Spinal cord (tissue), 10 donors: ENCODE data around the gene ST8SIA6. TPM values are rescaled to one million over a fixed set of nuclear protein-coding genes. Genes with fewer than 3 reads are reported as not detected.

Source experiments
- DNase-seq, 6 donors: peaks; one replicate each; pipeline versions ENCODE4 v3.0.0 to v3.0.0-alpha.2; 2013 to 2015; ENCODE audit warnings: low spot score in 6 of 6, low read depth in 4 of 6
- H3K27ac ChIP-seq: one replicate; pipeline ENCODE4 v1.5.1; 2013; ENCODE audit warnings: low read depth, low read length, control low read depth
- H3K27me3 ChIP-seq: one replicate; pipeline ENCODE4 v1.6.1; 2013; ENCODE audit warnings: low read length; ENCODE audit not compliant: control insufficient read depth, insufficient read depth
- H3K36me3 ChIP-seq: one replicate; pipeline ENCODE4 v1.6.1; 2013; ENCODE audit warnings: low read length; ENCODE audit not compliant: control insufficient read depth, insufficient read depth
- H3K4me1 ChIP-seq: one replicate; pipeline ENCODE4 v1.6.1; 2013; ENCODE audit warnings: low read length; ENCODE audit not compliant: control insufficient read depth, insufficient read depth
- H3K4me3 ChIP-seq: one replicate; pipeline ENCODE4 v1.5.1; 2013; ENCODE audit warnings: low read depth, low read length, control low read depth
- H3K9me3 ChIP-seq: one replicate; pipeline ENCODE4 v1.6.1; 2013; ENCODE audit warnings: low read length; ENCODE audit not compliant: control insufficient read depth, insufficient read depth
- WGBS: methylation state at CpG from one replicate; pipeline ENCODE4 v1.1.5; 2013; ENCODE audit warnings: missing lambda C conversion rate; ENCODE audit not compliant: insufficient coverage; 5-methylcytosine and 5-hydroxymethylcytosine counted together
- polyA plus RNA-seq, 2 donors: library from polyadenylated mRNA; unstranded; fragments of 120-200 nt; gene quantifications; one replicate each; pipeline ENCODE4 v1.2.1, GENCODE V29; 2013; ENCODE audit not compliant: insufficient read length in 2 of 2
- total RNA-seq, 2 donors: library from RNA; depleted of rRNA in 1 of 2; stranded (reverse); fragments of 120-200 nt in 1 of 2; fragments of >200 nt in 1 of 2; gene quantifications; one replicate each; pipeline versions ENCODE4 v1.2.3 to v1.2.4, GENCODE V29; 2013 to 2014
- donor health status: healthy.

ST8SIA6 gene
- total and polyA plus RNA-seq, 4 donors = 9.2 to 24.3 (median 13.8) TPM

DNA sequence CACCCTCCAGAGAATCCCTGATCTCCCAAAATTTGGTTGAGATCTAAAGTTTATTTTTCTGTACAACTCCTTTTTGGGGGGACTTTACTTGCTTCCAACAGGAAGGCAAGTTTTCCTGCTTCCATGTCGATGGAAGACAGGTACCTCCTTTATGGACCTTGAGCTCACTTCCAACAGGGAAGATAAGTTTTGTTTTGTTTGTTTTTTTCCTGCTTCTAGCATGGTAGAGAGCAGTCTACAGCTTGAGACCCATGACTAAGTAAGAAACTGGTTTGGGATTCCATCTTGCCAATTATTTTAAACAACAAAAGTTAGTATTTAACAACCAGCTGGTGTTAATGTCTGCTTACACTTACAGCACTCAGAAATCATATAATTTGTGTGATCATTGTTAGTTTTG is 74.4 kb downstream of the ST8SIA6 start:
- Histone ChIP-seq H3K4me3 (no peak overlapping the region), H3K4me1 (no peaks in the 10 kb centered on the region), H3K27me3 (no peaks in the 10 kb centered on the region), H3K36me3 (no peaks in the 10 kb centered on the region), H3K9me3 (no peaks in the 10 kb centered on the region), H3K27ac (no peak overlapping the region)
- DNase-seq = no peak
- 33% methylated on average over 1 of the region's 1 CpG for WGBS

DNA sequence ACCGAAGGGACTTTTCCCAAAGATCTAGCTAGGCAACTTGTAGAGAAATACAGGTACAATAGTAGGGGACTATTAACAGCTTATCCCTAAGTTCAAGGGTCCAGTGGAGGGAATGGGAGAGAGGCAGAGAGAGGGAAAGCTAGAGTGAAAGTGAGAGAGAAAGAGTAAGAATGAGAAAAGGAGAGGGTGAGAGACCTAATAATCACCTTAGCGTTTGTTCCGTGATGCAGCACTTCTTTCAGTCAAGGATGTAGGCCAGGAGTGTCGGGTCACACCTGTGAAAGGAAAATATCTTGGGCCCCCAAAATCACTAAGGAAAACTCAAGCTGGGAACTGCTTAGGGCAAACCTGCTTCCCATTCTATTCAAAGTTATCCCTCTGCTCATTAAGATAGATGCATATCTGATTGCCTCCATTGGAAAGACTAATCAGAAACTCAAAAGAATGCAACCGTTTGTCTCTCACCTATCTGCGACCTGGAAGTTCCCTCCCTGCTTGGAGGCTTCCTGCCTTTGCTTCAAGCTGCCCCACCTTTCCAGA is 75.2 kb downstream of the ST8SIA6 start:
- H3K27ac ChIP-seq = no peak overlapping the region
- no peaks in the 10 kb centered on the region for H3K9me3 ChIP-seq
- H3K27me3 ChIP-seq = no peaks in the 10 kb centered on the region
- no peak for DNase-seq
- H3K4me3 ChIP-seq = no peak overlapping the region
- H3K4me1 ChIP-seq = no peaks in the 10 kb centered on the region
- WGBS = 85% methylated on average over 5 of the region's 6 CpGs
- no peaks in the 10 kb centered on the region for H3K36me3 ChIP-seq

DNA sequence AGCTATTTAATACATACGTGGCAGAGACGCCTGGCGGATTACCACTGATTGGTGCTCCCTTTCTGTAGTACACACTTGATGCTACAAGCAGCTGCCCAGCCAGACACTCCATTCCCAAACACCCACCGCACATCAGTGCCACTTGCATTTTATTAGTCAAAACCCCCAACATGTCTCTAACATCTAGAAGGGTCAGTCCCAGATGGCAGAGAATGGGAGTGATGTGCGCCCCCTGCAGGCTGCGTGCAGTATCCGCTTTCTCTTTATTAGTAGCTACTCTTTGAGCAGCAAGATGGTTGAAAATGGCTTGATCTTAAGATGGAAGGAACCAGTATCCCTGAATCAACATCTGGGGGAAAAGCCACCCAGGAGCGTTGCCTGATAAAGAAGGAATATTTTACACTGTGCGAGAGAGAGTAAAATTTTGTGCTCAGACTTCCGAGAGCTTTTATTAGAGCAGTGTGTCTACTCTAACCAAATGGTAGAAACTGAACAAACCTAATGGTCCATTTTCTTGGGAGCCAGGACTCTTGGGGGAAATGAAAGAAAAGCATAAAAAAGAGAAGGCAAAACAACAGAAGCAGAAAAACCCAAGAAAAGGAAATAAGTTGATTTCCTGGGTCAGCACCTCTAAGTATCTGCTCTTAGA is 78.3 kb downstream of the ST8SIA6 start:
- no peaks in the 10 kb centered on the region for H3K36me3 ChIP-seq
- H3K27me3 ChIP-seq = no peaks in the 10 kb centered on the region
- no peak overlapping the region for H3K4me3 ChIP-seq
- no peak for DNase-seq
- 67% methylated on average over 5 of the region's 10 CpGs for WGBS
- no peaks in the 10 kb centered on the region for H3K4me1 ChIP-seq
- no peaks in the 10 kb centered on the region for H3K9me3 ChIP-seq
- no peak overlapping the region for H3K27ac ChIP-seq

DNA sequence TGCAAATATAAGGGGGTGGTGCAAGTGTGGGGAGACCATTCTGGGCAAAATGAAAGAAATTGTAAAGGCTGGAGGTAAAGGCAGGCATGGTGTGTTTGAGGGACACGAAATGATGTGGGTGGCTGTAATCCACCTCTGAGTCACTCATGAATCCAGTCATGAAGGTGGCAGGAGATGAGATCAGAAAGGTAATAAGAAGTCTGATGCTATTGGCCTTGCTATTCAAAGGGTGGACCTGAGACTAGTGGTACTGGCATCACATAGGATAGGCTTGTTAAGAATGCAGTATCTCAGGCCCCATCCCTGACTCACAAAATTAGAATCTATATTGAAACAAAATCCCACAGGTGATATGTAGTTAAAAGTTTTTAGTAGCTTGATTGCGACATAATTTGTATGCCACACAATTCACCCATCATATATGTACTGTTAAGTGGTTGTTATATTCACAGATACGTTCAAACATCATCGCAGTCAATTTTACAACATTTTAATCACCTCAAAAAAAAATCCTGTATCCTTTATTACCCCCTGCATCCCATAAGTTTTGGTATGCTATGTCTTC is 85.6 kb downstream of the ST8SIA6 start:
- no peak overlapping the region for H3K4me3 ChIP-seq
- 89% methylated on average over 1 of the region's 4 CpGs for WGBS
- H3K27ac ChIP-seq = no peak overlapping the region
- no peaks in the 10 kb centered on the region for H3K4me1 ChIP-seq
- DNase-seq = no peak
- H3K27me3 ChIP-seq = no peaks in the 10 kb centered on the region
- no peaks in the 10 kb centered on the region for H3K36me3 ChIP-seq
- H3K9me3 ChIP-seq = no peaks in the 10 kb centered on the region

DNA sequence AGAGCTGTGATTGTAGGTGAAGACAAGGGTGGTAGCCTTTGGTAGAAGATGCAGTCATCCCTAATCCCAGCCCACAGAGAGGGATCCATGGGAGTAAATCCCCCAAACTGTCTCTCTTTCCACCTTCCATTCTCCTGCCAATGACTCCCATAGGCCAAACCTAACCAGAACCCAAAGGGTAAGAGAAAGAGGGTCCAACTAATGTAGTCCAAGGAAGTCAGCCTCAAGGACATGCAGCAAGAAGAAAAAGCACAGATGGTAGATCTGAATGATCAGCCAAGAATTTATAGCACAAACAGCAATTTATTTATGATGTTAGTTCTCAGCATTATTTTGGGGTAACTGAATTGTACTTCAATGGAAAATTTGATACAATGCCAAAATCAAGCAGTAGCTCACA is 87.7 kb downstream of the ST8SIA6 start:
- H3K9me3 ChIP-seq = no peaks in the 10 kb centered on the region
- H3K4me3 ChIP-seq = no peak overlapping the region
- H3K4me1 ChIP-seq = no peaks in the 10 kb centered on the region
- H3K27ac ChIP-seq = no peak overlapping the region
- no peak for DNase-seq
- H3K27me3 ChIP-seq = no peaks in the 10 kb centered on the region
- H3K36me3 ChIP-seq = no peaks in the 10 kb centered on the region

DNA sequence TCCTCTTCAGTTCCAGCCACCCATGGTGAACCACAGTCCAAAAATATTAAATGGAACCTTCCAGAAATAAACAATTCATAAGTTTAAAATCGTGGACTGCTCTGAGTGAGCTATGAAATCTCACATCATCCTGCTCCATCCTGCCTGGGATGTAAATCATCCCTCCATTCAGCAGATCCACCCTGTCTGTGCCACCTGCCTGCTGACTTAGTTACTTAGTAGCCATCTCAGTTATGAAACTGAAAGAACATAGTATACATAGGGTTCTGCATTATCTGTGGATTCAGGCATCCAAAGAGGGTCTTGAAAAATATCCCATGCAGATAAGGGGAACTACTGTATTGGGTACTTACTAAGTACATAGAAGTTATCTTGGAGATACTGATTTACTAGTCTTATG is 89.0 kb downstream of the ST8SIA6 start:
- no peaks in the 10 kb centered on the region for H3K27me3 ChIP-seq
- no peaks in the 10 kb centered on the region for H3K36me3 ChIP-seq
- 75% methylated on average over 1 of the region's 1 CpG for WGBS

DNA sequence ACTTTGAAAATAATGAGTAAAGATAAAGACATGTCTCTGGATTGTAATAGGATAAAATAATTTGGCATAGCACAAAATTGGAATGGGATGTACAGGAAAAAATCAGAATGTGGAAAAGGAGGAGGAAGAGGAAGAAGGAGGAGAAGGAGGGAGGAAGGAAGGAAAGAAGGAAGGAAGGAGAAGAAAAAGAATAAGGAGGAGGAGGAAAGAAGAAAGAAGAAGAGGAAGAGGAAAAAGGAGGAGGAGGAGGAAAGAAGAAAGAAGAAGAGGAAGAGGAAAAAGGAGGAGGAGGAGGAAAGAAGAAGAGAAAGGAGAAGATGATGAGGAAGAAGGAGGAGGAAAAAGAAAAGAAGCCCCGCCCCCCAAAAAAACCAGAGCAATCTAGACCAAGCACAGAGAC is 95.9 kb downstream of the ST8SIA6 start:
- no peaks in the 10 kb centered on the region for H3K36me3 ChIP-seq
- no peaks in the 10 kb centered on the region for H3K4me1 ChIP-seq
- H3K9me3 ChIP-seq = no peaks in the 10 kb centered on the region
- no peak overlapping the region for H3K4me3 ChIP-seq
- DNase-seq = no peak
- WGBS = no CpG with 5 or more reads among the region's 1 CpG
- no peak overlapping the region for H3K27ac ChIP-seq
- H3K27me3 ChIP-seq = no peaks in the 10 kb centered on the region

More for the DNA sequence above, 89.0 kb downstream of the ST8SIA6 start:
- Histone ChIP-seq H3K4me3 (no peak overlapping the region), H3K27ac (no peak overlapping the region), H3K4me1 (no peaks in the 10 kb centered on the region), H3K9me3 (no peaks in the 10 kb centered on the region)
- no peak for DNase-seq

DNA sequence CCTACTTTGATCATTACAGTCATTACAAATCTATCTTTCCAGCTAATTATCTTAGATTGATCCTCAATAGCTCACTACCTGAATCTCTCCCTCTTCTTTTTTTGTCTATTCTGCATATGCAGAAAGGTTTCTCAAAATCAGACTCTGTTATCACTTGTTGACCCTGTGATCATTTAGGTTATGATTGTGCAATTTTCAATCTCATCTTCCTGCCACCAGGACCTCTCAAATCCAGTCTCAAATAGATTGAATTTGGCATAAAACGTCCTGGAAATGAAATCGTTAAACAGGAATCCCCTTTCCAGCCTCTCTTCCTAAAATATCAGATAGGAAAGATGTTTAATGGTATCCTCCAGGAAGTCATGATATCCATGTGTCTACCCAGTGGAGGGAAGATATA is 96.6 kb downstream of the ST8SIA6 start:
- Histone ChIP-seq H3K36me3 (no peaks in the 10 kb centered on the region), H3K9me3 (no peaks in the 10 kb centered on the region), H3K27ac (no peak overlapping the region), H3K27me3 (no peaks in the 10 kb centered on the region), H3K4me1 (no peaks in the 10 kb centered on the region), H3K4me3 (no peak overlapping the region)
- DNase-seq = no peak
- no CpG with 5 or more reads among the region's 2 CpGs for WGBS

DNA sequence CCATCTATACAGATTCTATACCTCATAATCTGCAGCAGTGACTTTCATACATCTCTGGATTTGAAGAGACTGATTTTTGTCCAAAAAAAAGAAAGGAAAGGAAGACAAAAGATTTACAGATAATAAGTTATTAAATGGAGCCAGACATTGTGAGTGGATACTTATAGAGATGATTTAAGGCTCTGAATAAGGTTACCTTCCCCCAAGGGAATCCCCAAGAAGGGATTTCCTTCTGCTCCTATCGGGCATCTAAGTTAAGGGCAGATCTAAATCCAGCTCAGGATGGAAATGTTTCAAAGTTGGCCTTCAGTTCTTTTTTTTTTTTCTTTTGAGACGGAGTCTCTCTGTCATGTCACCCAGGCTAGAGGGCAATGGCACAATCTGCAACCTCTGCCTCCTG is 97.6 kb downstream of the ST8SIA6 start:
- 100% methylated on average over 1 of the region's 2 CpGs for WGBS
- no peaks in the 10 kb centered on the region for H3K36me3 ChIP-seq

DNA sequence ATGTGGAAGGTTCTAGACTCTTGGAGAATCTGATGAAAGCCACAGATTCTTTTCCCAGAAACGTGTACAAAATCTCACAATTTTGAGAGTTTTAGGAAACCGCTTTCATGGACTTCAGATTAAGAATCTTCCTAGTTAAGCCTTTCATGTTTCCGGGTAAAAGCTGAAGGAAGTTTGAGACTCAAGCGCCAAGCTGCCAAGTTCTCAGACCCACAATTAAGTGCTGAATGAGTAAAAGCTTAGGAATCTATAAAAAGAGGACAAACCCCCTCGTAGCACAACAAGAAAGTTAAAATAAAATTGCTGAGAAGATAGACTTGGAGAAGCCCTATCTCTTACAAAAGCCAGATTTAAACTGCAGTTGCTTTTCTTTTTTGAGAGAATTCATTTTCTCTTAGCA is 99.6 kb downstream of the ST8SIA6 start:
- no CpG with 5 or more reads among the region's 5 CpGs for WGBS
- Histone ChIP-seq H3K4me3 (no peak overlapping the region), H3K27ac (no peak overlapping the region), H3K4me1 (no peaks in the 10 kb centered on the region), H3K36me3 (no peaks in the 10 kb centered on the region), H3K27me3 (no peaks in the 10 kb centered on the region), H3K9me3 (no peaks in the 10 kb centered on the region)
- no peak for DNase-seq

More for the DNA sequence above, 97.6 kb downstream of the ST8SIA6 start:
- DNase-seq = no peak
- Histone ChIP-seq H3K27ac (no peak overlapping the region), H3K27me3 (no peaks in the 10 kb centered on the region), H3K9me3 (no peaks in the 10 kb centered on the region), H3K4me1 (no peaks in the 10 kb centered on the region), H3K4me3 (no peak overlapping the region)
